WTC11 (cell line): ENCODE data around the gene ZNF30. TPM values are rescaled to one million over a fixed set of nuclear protein-coding genes. Genes with fewer than 3 reads are reported as not detected.

Source experiments
- ATAC-seq: fragments of 200-7000 bp; cut with Tn5 transposase; 2 replicates; pipeline ENCODE4 v1.10.0; 2021; ENCODE audit warnings: mild to moderate bottlenecking, moderate library complexity
- CTCF ChIA-PET: fragments of 300-600 bp; sonication (Branson Sonifier 250); formaldehyde crosslinking; loops from one replicate; lab custom pipeline; 2021; ENCODE audit warnings: antibody characterized with exemption; lab: Charles Lee
- POLR2A ChIA-PET: fragments of 350-600 bp; sonication (Branson Sonifier 250); formaldehyde crosslinking; loops from one replicate; lab custom pipeline; 2021; ENCODE audit warnings: antibody characterized with exemption; lab: Charles Lee
- DNase-seq: peaks from one replicate; pipeline ENCODE4 v3.0.0; 2021; ENCODE audit warnings: low spot score
- H3K27ac Mint-ChIP-seq: 2 replicates; pipeline ENCODE4 v1.8.0; 2021; ENCODE audit warnings: mixed read lengths
- H3K27me3 Mint-ChIP-seq: 2 replicates; pipeline ENCODE4 v1.8.0; 2021; ENCODE audit warnings: low read depth, mild to moderate bottlenecking, moderate library complexity, mixed read lengths
- H3K36me3 Mint-ChIP-seq: 2 replicates; pipeline ENCODE4 v1.8.0; 2021; ENCODE audit warnings: mixed read lengths
- H3K4me1 Mint-ChIP-seq: 2 replicates; pipeline ENCODE4 v1.8.0; 2022; ENCODE audit warnings: mixed read lengths
- H3K4me3 Mint-ChIP-seq: 2 replicates; pipeline ENCODE4 v1.8.0; 2021; ENCODE audit warnings: mild to moderate bottlenecking, moderate library complexity, mixed read lengths
- H3K9me3 Mint-ChIP-seq: 2 replicates; pipeline ENCODE4 v1.8.0; 2021; ENCODE audit warnings: mixed read lengths
- AFF4 ChIP-seq: sonication (generic); formaldehyde crosslinking; IDR thresholded peaks from 2 replicates; pipeline ENCODE4 v1.8.1; 2023; ENCODE audit warnings: mild to moderate bottlenecking, missing genetic modification reagents, borderline replicate concordance
- CDX4 ChIP-seq: fragments of 250-450 bp; sonication (Bioruptor Pico); IDR thresholded peaks from 2 replicates; pipeline ENCODE4 v1.9.0; 2021; ENCODE audit warnings: moderate library complexity, mild to moderate bottlenecking, inconsistent platforms, borderline replicate concordance
- E2F5 ChIP-seq: sonication (generic); formaldehyde crosslinking; IDR thresholded peaks from 2 replicates; pipeline ENCODE4 v1.8.1; 2022; ENCODE audit warnings: mild to moderate bottlenecking, moderate library complexity, missing genetic modification reagents
- FOXP1 ChIP-seq: sonication (generic); formaldehyde crosslinking; IDR thresholded peaks from 2 replicates; pipeline ENCODE4 v1.8.0; 2022; ENCODE audit warnings: missing genetic modification reagents, mild to moderate bottlenecking, moderate library complexity, borderline replicate concordance
- GABPB1 ChIP-seq: sonication (generic); formaldehyde crosslinking; IDR thresholded peaks from 2 replicates; pipeline ENCODE4 v1.8.1; 2023; ENCODE audit warnings: mild to moderate bottlenecking, missing genetic modification reagents
- GTF2I ChIP-seq: fragments of 250-450 bp; sonication (Bioruptor Pico); conservative IDR thresholded peaks from 2 replicates; pipeline ENCODE4 v1.4.0; 2021; ENCODE audit warnings: mild to moderate bottlenecking
- MAX ChIP-seq: sonication (generic); formaldehyde crosslinking; IDR thresholded peaks from 2 replicates; pipeline ENCODE4 v1.8.0; 2022; ENCODE audit warnings: mild to moderate bottlenecking, missing genetic modification reagents
- NFYB ChIP-seq: sonication (generic); formaldehyde crosslinking; conservative IDR thresholded peaks from 2 replicates; pipeline ENCODE4 v1.8.0; 2022; ENCODE audit warnings: low read depth, missing genetic modification reagents
- PREB ChIP-seq: sonication (generic); formaldehyde crosslinking; IDR thresholded peaks from 2 replicates; pipeline ENCODE4 v1.8.1; 2022; ENCODE audit warnings: mild to moderate bottlenecking, missing genetic modification reagents, moderate library complexity, borderline replicate concordance
- PRRX2 ChIP-seq: fragments of 250-450 bp; sonication (Bioruptor Pico); IDR thresholded peaks from 2 replicates; pipeline ENCODE4 v1.8.0; 2021; ENCODE audit warnings: mild to moderate bottlenecking
- SP1 ChIP-seq: sonication (generic); formaldehyde crosslinking; conservative IDR thresholded peaks from 2 replicates; pipeline ENCODE4 v1.8.1; 2022; ENCODE audit warnings: missing genetic modification reagents
- TCF7 ChIP-seq: sonication (generic); formaldehyde crosslinking; IDR thresholded peaks from 2 replicates; pipeline ENCODE4 v1.8.0; 2022; ENCODE audit warnings: mild to moderate bottlenecking, low read depth, missing genetic modification reagents, moderate library complexity
- ZNF138 ChIP-seq: sonication (generic); formaldehyde crosslinking; conservative IDR thresholded peaks from 2 replicates; pipeline ENCODE4 v1.8.1; 2022; ENCODE audit warnings: mild to moderate bottlenecking, moderate library complexity, missing genetic modification reagents
- ZNF317 ChIP-seq: sonication (generic); formaldehyde crosslinking; IDR thresholded peaks from 2 replicates; pipeline ENCODE4 v1.8.1; 2023; ENCODE audit warnings: low read depth, mild to moderate bottlenecking, moderate library complexity, missing genetic modification reagents, borderline replicate concordance
- ZNF532 ChIP-seq: fragments of 250-450 bp; sonication (Bioruptor Pico); IDR thresholded peaks from 2 replicates; pipeline ENCODE4 v1.9.0; 2021; ENCODE audit warnings: mild to moderate bottlenecking, borderline replicate concordance
- ZNF671 ChIP-seq: fragments of 250-450 bp; sonication (Bioruptor Pico); IDR thresholded peaks from 2 replicates; pipeline ENCODE4 v1.8.0; 2021; ENCODE audit warnings: mild to moderate bottlenecking
- total RNA-seq: library from RNA; stranded (reverse); gene quantifications from 3 replicates; pipeline ENCODE4 v1.2.3, GENCODE V29; 2021

ZNF30 gene
- total RNA-seq, 1 experiment from 2014 or later, result 5.4 TPM

- H3K27ac Mint-ChIP-seq, result no peak overlapping the region
- H3K36me3 Mint-ChIP-seq, result peaks cover 14% of the 10 kb centered on the region
- POLR2A ChIA-PET, result interaction anchor here (0.7 to 1.7 kb wide), 5 partner anchors 16 to 977 kb away, joined by 3 to 5 read pairs (median 3); no protein-coding TSS in a partner anchor
- peaks cover 10% of the 10 kb centered on the region for H3K9me3 Mint-ChIP-seq
- CTCF ChIA-PET, result interaction anchor here (0.6 to 4.6 kb wide), 10 partner anchors 10 to 209 kb away, joined by 3 to 33 read pairs (median 4); partner anchors contain the start of gene LGI4
- no peak for TF ChIP-seq GABPB1
- peaks cover 11% of the 10 kb centered on the region for H3K4me1 Mint-ChIP-seq
- H3K27me3 Mint-ChIP-seq, result peaks cover 19% of the 10 kb centered on the region
- peak overlapping the region; percentile 95 for H3K4me3 Mint-ChIP-seq
- ATAC-seq (no peak), DNase-seq (no peak)
Measured at GRCh38 chr19:34926361-34926684, 380 bp upstream of the ZNF30 start.

GRCh38 chr19:34932494-34932893 lies 5.8 kb downstream of the ZNF30 start:
- H3K4me1 Mint-ChIP-seq, result peaks cover 4% of the 10 kb centered on the region
- ATAC-seq, result no peak
- no peak overlapping the region for H3K27ac Mint-ChIP-seq
- H3K36me3 Mint-ChIP-seq, result peaks cover 44% of the 10 kb centered on the region
- no peak for TF ChIP-seq SP1
- no peak for TF ChIP-seq ZNF532
- no peak for TF ChIP-seq FOXP1 (CRISPR knock-in tag)
- no peak for TF ChIP-seq PREB (CRISPR knock-in tag)
- no peak for TF ChIP-seq CDX4 (CRISPR knock-in tag)
- TF ChIP-seq NFYB (CRISPR knock-in tag), result no peak
- 0 out of 2 replicates have a peak, but pooled peaks cover 7% of the 10 kb centered on the region for H3K9me3 Mint-ChIP-seq
- CTCF ChIA-PET, result no interaction called here
- H3K27me3 Mint-ChIP-seq, result no peaks in the 10 kb centered on the region
- DNase-seq, result no peak
- POLR2A ChIA-PET, result no interaction called here
- H3K4me3 Mint-ChIP-seq, result no peak overlapping the region

GRCh38 chr19:34936184-34936583 lies 9.5 kb downstream of the ZNF30 start:
- no peak overlapping the region for H3K27ac Mint-ChIP-seq
- no peaks in the 10 kb centered on the region for H3K27me3 Mint-ChIP-seq
- ATAC-seq (no peak), DNase-seq (no peak)
- peaks cover 39% of the 10 kb centered on the region for H3K36me3 Mint-ChIP-seq
- H3K9me3 Mint-ChIP-seq, result peaks cover 11% of the 10 kb centered on the region; the same call in 1 of the 2 replicates
- CTCF ChIA-PET, result interaction anchor here (0.7 to 1.2 kb wide), 2 partner anchors 9 to 97 kb away, joined by 3 read pairs; partner anchors contain the start of gene ZNF30
- H3K4me1 Mint-ChIP-seq, result no peaks in the 10 kb centered on the region
- no peak overlapping the region for H3K4me3 Mint-ChIP-seq
- POLR2A ChIA-PET, result no interaction called here
- TF ChIP-seq AFF4 (CRISPR knock-in tag) (no peak), MAX (no peak), ZNF671 (CRISPR knock-in tag) (no peak), GTF2I (CRISPR knock-in tag) (no peak), E2F5 (CRISPR knock-in tag) (no peak), ZNF317 (CRISPR knock-in tag) (no peak), CDX4 (CRISPR knock-in tag) (no peak), TCF7 (CRISPR knock-in tag) (no peak), PRRX2 (CRISPR knock-in tag) (no peak), ZNF138 (CRISPR knock-in tag) (no peak), PREB (CRISPR knock-in tag) (no peak)
